ENCODE results near the gene TXLNB.
A peak's percentile ranks its signal among the peaks of the same experiment; 100 is the strongest.
"Not testable (repeated sequence)": the region's sequence is repeated elsewhere in the genome, so short reads cannot be mapped to it uniquely, and the experiment has no call there.

TXLNB gene

DNA sequence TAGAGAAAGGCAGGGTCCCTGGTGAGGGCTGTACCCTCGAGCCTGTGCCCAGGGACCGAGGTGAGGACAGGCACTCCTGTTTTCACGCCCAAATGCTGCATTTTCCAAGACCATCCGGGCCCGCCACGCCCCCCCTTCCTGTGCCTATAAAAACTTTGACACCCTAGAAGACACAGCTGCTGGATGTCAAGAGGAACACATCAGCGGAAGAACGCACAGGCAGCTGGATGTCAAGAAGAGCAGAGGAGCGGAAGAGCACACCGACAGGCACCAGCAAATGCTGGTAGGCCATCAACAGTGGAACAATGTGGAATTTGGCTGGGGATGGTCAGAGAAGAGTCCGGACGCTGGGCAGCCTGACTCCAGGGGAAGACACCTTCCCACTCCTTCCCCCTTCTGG, 56.1 kb downstream of the TXLNB start:
- DNase-seq (ENCODE audit: low read depth) = no peak

GRCh38 chr6:139234193-139234592, 57.6 kb downstream of the TXLNB start:
- not testable (repeated sequence) for DNase-seq (ENCODE audit: low read depth)

- no peak for DNase-seq (ENCODE audit: low read depth)
Measured at GRCh38 chr6:139231206-139231605, 60.6 kb downstream of the TXLNB start.

DNA sequence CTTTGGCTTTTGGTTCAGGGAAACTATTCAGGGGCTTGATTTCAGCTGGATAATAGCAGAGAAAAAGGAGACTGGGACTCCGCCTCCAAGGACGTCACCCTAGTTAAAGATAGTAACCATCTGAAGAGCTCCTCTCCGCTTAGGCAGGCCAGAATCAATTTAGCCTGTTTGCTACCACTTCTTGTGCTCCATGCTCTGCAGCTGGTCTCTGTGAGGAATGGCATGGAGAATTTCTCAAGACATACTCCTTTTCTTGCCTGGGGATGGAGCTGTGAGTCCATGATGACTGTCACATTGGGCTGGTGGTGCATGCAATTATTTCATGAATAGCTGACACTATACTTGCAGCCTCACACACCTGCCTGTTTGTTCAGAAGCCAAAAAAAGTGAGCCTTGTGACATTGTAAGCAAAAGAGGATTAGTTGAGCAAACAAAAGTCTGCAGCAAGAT, 61.4 kb downstream of the TXLNB start:
- no peak for DNase-seq (ENCODE audit: low read depth)

DNA sequence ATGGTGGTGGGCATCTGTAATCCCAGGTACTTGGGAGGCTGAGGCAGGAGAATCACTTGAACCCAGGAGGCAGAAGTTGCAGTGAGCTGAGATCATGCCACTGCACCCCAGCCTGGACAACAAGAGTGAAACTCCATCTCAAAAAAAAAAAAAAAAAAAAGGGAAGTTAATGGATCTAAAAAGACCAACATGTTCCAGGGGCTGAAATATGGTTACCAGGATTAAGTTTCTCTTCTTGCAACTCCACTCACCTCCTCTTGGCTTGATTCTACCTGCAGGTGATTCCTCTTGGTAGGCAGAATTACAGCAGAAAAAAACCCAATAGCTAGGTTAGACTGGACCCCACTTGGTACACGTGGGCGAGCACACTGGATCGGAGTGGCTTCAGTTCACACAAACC, 63.4 kb downstream of the TXLNB start:
- not testable (repeated sequence) for DNase-seq (ENCODE audit: low read depth)

- no peak for DNase-seq (ENCODE audit: low read depth)
Measured at GRCh38 chr6:139219746-139220145, 72.1 kb downstream of the TXLNB start.

GRCh38 chr6:139219271-139219729, 72.5 kb downstream of the TXLNB start:
- peak; percentile 21 for DNase-seq (ENCODE audit: low read depth)

DNA sequence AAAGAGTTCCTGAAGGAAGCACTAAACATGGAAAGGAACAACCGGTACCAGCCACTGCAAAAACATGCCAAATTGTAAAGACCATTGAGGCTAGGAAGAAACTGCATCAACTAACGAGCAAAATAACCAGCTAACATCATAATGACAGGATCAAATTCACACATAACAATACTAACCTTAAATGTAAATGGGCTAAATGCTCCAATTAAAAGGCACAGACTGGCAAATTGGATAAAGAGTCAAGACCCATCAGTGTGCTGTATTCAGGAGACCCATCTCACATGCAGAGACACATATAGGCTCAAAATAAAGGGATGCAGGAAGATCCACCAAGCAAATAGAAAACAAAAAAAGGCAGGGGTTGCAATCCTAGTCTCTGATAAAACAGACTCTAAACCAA, 79.3 kb downstream of the TXLNB start:
- DNase-seq (ENCODE audit: low read depth) = not testable (repeated sequence)

DNA sequence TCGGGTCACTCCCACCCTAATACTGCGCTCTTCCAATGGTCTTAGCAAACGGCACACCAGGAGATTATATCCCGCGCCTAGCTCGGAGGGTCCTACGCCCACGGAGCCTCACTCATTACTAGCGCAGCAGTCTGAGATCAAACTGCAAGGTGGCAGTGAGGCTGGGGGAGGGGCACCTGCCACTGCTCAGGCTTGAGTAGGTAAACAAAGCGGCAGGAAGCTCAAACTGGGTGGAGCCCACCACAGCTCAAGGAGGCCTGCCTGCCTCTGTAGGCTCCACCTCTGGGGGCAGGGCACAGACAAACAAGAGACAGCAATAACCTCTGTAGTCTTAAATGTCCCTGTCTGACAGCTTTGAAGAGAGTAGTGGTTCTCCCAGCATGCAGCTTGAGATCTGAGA, 81.0 kb downstream of the TXLNB start:
- not testable (repeated sequence) for DNase-seq (ENCODE audit: low read depth)

- DNase-seq (ENCODE audit: low read depth) = no peak
Measured at GRCh38 chr6:139205843-139206242, 86.0 kb downstream of the TXLNB start.

DNA sequence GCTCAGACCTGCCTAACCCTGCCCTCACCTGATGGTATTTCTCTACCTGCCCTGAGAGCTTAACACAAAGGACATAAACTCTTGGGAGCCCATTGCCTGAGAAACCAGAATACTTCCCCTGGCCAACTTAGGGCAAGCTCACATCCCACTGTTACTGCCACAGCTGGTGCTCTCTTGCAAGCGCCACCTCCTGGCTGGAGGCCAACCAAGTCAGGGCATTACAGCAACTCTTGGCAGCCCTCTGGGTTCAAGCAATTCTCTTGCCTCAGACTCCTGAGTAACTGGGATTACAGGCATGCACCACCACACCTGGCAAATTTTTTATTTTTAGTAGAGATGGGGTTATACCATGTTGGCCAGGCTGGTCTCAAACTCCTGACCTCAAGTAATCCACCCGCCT, 86.8 kb downstream of the TXLNB start:
- no peak for DNase-seq (ENCODE audit: low read depth)

DNA sequence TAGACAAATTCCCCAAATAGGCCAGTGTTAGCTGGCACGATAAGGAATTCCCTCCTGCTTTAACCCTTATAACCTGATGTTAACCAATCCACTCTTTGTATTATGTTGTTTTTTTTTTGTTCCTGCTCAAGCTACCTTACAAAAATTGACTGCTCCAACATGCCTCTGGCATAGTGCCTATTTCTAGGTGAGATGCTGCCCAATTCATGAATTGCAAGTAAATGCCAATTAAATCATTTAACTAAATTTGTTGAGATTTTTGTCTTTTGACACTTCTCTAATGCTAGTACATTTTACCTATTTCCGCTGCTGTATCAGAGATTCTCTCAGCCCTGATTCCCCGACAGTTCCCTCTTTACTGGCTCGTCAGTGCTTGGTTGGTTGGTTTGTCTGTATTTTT, 90.4 kb downstream of the TXLNB start:
- DNase-seq (ENCODE audit: low read depth) = no peak

- DNase-seq (ENCODE audit: low read depth) = no peak
Measured at GRCh38 chr6:139198529-139199288, 93.1 kb downstream of the TXLNB start.

DNA sequence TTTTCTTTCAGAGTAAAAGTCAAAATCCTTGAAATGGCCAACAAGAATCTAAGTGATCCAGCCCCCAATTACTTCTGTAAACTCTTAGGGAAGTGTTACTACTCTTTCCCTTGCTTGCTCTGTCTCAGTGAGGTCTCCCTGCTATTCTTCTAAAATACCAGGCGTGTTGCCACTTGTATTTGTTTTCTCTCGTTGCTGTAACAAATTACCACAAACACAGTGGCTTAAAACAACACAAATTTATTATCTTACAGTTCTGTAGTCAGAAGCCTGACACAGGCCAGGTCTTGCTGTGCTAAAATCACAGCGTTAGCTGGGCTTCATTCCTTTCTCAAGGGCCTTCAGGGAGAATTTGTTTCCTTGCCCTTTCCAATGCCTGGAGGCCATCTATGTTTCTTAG, 97.1 kb downstream of the TXLNB start:
- DNase-seq (ENCODE audit: low read depth) = no peak

Measured in stimulated activated CD8-positive, alpha-beta memory T cell treated with anti-CD3 and anti-CD28 coated beads, Interleukin-7, amount 100 ng/mL, for 24 hours (primary cell).